ENCODE data around the gene LMO4.

The LMO4 gene

GRCh38 chr1:87344231-87344630 is 15.6 kb downstream of the LMO4 start:
- no peaks in the 10 kb centered on the region for H3K9me3 ChIP-seq (replicated peaks in 1 of 11)
- H3K4me3 ChIP-seq = no peak overlapping the region
- H3K27ac ChIP-seq = no peak overlapping the region
- TF ChIP-seq Cebpa-rat (IDR thresholded peaks at IDR 0.05) = no peak
- H4K20me1 ChIP-seq = peaks cover 8 to 70% (median 38%) of the 10 kb centered on the region in 11 experiments; a peak in 16 of 22 replicates
- no peaks in the 10 kb centered on the region for H3K27me3 ChIP-seq
- peaks cover 0 to 20% (median 2%) of the 10 kb centered on the region in 10 experiments; a peak in 11 of 20 replicates for H3K4me1 ChIP-seq
- H3K9ac ChIP-seq = no peak overlapping the region
- no peak overlapping the region for H3K4me2 ChIP-seq
- H3K36me3 ChIP-seq = peaks cover 73 to 100% (median 90%) of the 10 kb centered on the region in 11 experiments

- Histone ChIP-seq H3K4me1 (peaks cover 0 to 20% (median 2%) of the 10 kb centered on the region in 10 experiments; a peak in 11 of 20 replicates), H3K9ac (no peak overlapping the region), H3K27ac (peak overlapping the region in 1 of 11 experiments; percentile 3; a peak in 1 of 22 replicates), H3K9me3 (replicated peaks in 1 of 11) (no peaks in the 10 kb centered on the region), H3K27me3 (no peaks in the 10 kb centered on the region), H3K36me3 (peaks cover 57 to 83% (median 70%) of the 10 kb centered on the region in 11 experiments), H4K20me1 (peaks cover 6 to 53% (median 26%) of the 10 kb centered on the region in 11 experiments; a peak in 15 of 22 replicates), H3K4me2 (peak overlapping the region in 3 of 11 experiments; percentile 29 to 45 (median 34); a peak in 5 of 22 replicates), H3K4me3 (no peak overlapping the region)
- TF ChIP-seq Cebpa-rat (IDR thresholded peaks at IDR 0.05) = no peak
Observed at GRCh38 chr1:87346130-87346814, 17.6 kb downstream of the LMO4 start.

- peaks cover 35 to 67% (median 48%) of the 10 kb centered on the region in 11 experiments for H3K36me3 ChIP-seq
- H4K20me1 ChIP-seq = peaks cover under 1 to 36% (median 13%) of the 10 kb centered on the region in 11 experiments; a peak in 12 of 22 replicates
- H3K27ac ChIP-seq = no peak overlapping the region
- H3K9ac ChIP-seq = no peak overlapping the region
- TF ChIP-seq Cebpa-rat (IDR thresholded peaks at IDR 0.05) = no peak
- no peaks in the 10 kb centered on the region for H3K27me3 ChIP-seq
- peaks cover 0 to 20% (median 2%) of the 10 kb centered on the region in 10 experiments; a peak in 11 of 20 replicates for H3K4me1 ChIP-seq
- no peaks in the 10 kb centered on the region for H3K9me3 ChIP-seq (replicated peaks in 1 of 11)
- no peak overlapping the region for H3K4me3 ChIP-seq
- H3K4me2 ChIP-seq = no peak overlapping the region
Observed at GRCh38 chr1:87348341-87349019, 19.8 kb downstream of the LMO4 start.

- no peaks in the 10 kb centered on the region for H3K27me3 ChIP-seq
- TF ChIP-seq Cebpa-rat (IDR thresholded peaks at IDR 0.05) = no peak
- peaks cover 0 to 20% (median 2%) of the 10 kb centered on the region in 10 experiments; a peak in 11 of 20 replicates for H3K4me1 ChIP-seq
- peaks cover 0 to 30% (median 7%) of the 10 kb centered on the region in 11 experiments; a peak in 9 of 22 replicates for H4K20me1 ChIP-seq
- no peak overlapping the region for H3K27ac ChIP-seq
- H3K9ac ChIP-seq = no peak overlapping the region
- no peaks in the 10 kb centered on the region for H3K9me3 ChIP-seq (replicated peaks in 1 of 11)
- H3K36me3 ChIP-seq = peaks cover 30 to 62% (median 42%) of the 10 kb centered on the region in 11 experiments
- H3K4me3 ChIP-seq = no peak overlapping the region
- no peak overlapping the region for H3K4me2 ChIP-seq
Observed at GRCh38 chr1:87349036-87349435, 20.4 kb downstream of the LMO4 start.

- Histone ChIP-seq H3K27me3 (no peaks in the 10 kb centered on the region), H3K9me3 (replicated peaks in 1 of 11) (0 out of 22 replicates have a peak, but pooled peaks cover 0 to 2% (median 0%) of the 10 kb centered on the region in 11 experiments), H3K4me1 (no peaks in the 10 kb centered on the region), H3K27ac (no peak overlapping the region), H4K20me1 (no peaks in the 10 kb centered on the region), H3K4me2 (no peak overlapping the region), H3K9ac (no peak overlapping the region), H3K4me3 (no peak overlapping the region), H3K36me3 (peaks cover 0 to 9% (median 0%) of the 10 kb centered on the region in 11 experiments; a peak in 4 of 22 replicates)
- TF ChIP-seq Cebpa-rat (IDR thresholded peaks at IDR 0.05) = no peak
Observed at GRCh38 chr1:87355894-87356293, 27.2 kb downstream of the LMO4 start.

GRCh38 chr1:87356591-87356990 is 27.9 kb downstream of the LMO4 start:
- H3K9ac ChIP-seq = no peak overlapping the region
- 0 out of 22 replicates have a peak, but pooled peaks cover 0 to 2% (median 0%) of the 10 kb centered on the region in 11 experiments for H3K9me3 ChIP-seq (replicated peaks in 1 of 11)

GRCh38 chr1:87358219-87358618 is 29.5 kb downstream of the LMO4 start:
- no peak overlapping the region for H3K9ac ChIP-seq
- H3K9me3 ChIP-seq (replicated peaks in 1 of 11) = 0 out of 22 replicates have a peak, but pooled peaks cover 0 to 2% (median 0%) of the 10 kb centered on the region in 11 experiments
- H3K27ac ChIP-seq = no peak overlapping the region
- no peaks in the 10 kb centered on the region for H4K20me1 ChIP-seq
- peaks cover 0 to 6% (median 0%) of the 10 kb centered on the region in 11 experiments; a peak in 4 of 22 replicates for H3K36me3 ChIP-seq
- H3K27me3 ChIP-seq = no peaks in the 10 kb centered on the region
- H3K4me1 ChIP-seq = no peaks in the 10 kb centered on the region
- TF ChIP-seq Cebpa-rat (IDR thresholded peaks at IDR 0.05) = peak in 2 of 11 experiments; percentile 30 to 64; a peak in 2 of 22 replicates
- no peak overlapping the region for H3K4me3 ChIP-seq
- H3K4me2 ChIP-seq = no peak overlapping the region

More at GRCh38 chr1:87356591-87356990, 27.9 kb downstream of the LMO4 start:
- Histone ChIP-seq H3K4me3 (no peak overlapping the region), H3K4me1 (no peaks in the 10 kb centered on the region), H3K27me3 (no peaks in the 10 kb centered on the region), H3K4me2 (no peak overlapping the region), H4K20me1 (no peaks in the 10 kb centered on the region), H3K27ac (no peak overlapping the region), H3K36me3 (peaks cover 0 to 6% (median 0%) of the 10 kb centered on the region in 11 experiments; a peak in 4 of 22 replicates)
- no peak for TF ChIP-seq Cebpa-rat (IDR thresholded peaks at IDR 0.05)

GRCh38 chr1:87359586-87359985 is 30.9 kb downstream of the LMO4 start:
- H3K9ac ChIP-seq = no peak overlapping the region
- H3K9me3 ChIP-seq (replicated peaks in 1 of 11) = 0 out of 22 replicates have a peak, but pooled peaks cover 0 to 2% (median 0%) of the 10 kb centered on the region in 11 experiments
- H3K36me3 ChIP-seq = peaks cover 0 to 6% (median 0%) of the 10 kb centered on the region in 11 experiments; a peak in 4 of 22 replicates
- H4K20me1 ChIP-seq = no peaks in the 10 kb centered on the region
- H3K4me2 ChIP-seq = no peak overlapping the region
- H3K27me3 ChIP-seq = no peaks in the 10 kb centered on the region
- no peak for TF ChIP-seq Cebpa-rat (IDR thresholded peaks at IDR 0.05)
- H3K4me3 ChIP-seq = no peak overlapping the region
- no peaks in the 10 kb centered on the region for H3K4me1 ChIP-seq
- no peak overlapping the region for H3K27ac ChIP-seq
